Neural progenitor cell (in vitro differentiated cells): ENCODE measurements around the gene COG5.

Experiments
- CTCF ChIP-seq: fragments of 200-600 bp; sonication (generic); IDR thresholded peaks from 2 replicates; pipeline ENCODE4 v1.5.1; 2017; ENCODE audit warnings: antibody characterized with exemption, mild to moderate bottlenecking
- EZH2 ChIP-seq: fragments of 200-600 bp; sonication (generic); IDR thresholded peaks from 2 replicates; pipeline ENCODE4 v1.6.1; 2017; ENCODE audit warnings: antibody characterized with exemption, mild to moderate bottlenecking, moderate library complexity

GRCh38 chr7:107383203-107383602, 180.5 kb downstream of the COG5 start:
- TF ChIP-seq CTCF (no peak), EZH2 (no peak)
